Cardiac fibroblast (primary cell): ENCODE results near the gene FCHO2.
"Not testable (repeated sequence)": the region's sequence is repeated elsewhere in the genome, so short reads cannot be mapped to it uniquely, and the experiment has no call there.

Source experiments
- DNase-seq, 2 donors: peaks; one replicate each; pipeline versions ENCODE4 v3.0.0 to v3.0.0-alpha.2; 2010; ENCODE audit warnings: low read depth in 2 of 2
- H3K4me3 ChIP-seq, 2 donors: replicated peaks in 1 of 2; 1 replicate in 1 of 2; 2 replicates in 1 of 2; pipeline ENCODE4 v1.5.1; 2011; ENCODE audit warnings: low read depth in 2 of 2, low read length in 2 of 2, mild to moderate bottlenecking in 2 of 2, moderate library complexity in 1 of 2
- CTCF ChIP-seq: IDR thresholded peaks from one replicate; pipeline ENCODE4 v1.5.1; 2011; ENCODE audit warnings: low read depth, mild to moderate bottlenecking, low read length, inconsistent platforms

FCHO2 gene

GRCh38 chr5:72922422-72922821, 33.4 kb upstream of the FCHO2 start:
- H3K4me3 ChIP-seq = no peak overlapping the region
- DNase-seq = no peak
- no peak for TF ChIP-seq CTCF

GRCh38 chr5:72925336-72926010, 30.4 kb upstream of the FCHO2 start:
- DNase-seq = no peak
- no peak overlapping the region for H3K4me3 ChIP-seq
- TF ChIP-seq CTCF = no peak

- not testable (repeated sequence) for H3K4me3 ChIP-seq, DNase-seq
Measured at GRCh38 chr5:72932686-72933085, 23.2 kb upstream of the FCHO2 start.

GRCh38 chr5:72934953-72935725, 20.7 kb upstream of the FCHO2 start:
- not testable (repeated sequence) for DNase-seq

DNA sequence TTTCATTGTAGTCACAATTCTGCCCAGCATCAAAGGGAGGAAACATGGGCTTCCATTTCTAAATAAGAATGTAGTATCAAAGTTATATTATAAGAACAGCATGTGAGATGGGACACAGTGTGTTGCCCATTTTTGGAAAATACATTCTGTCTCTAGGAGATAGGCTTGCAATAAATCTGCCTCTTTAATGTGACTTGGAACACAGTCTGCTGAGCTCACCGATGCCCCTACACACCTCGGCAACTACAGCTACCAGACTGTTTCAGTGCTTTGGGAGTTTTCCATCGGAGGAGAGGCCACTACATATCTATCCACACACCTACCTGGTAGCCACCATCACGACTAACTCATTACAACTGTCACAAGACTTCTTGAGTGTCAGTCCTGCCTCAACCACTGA, 18.9 kb upstream of the FCHO2 start:
- H3K4me3 ChIP-seq = no peak overlapping the region
- no peak for DNase-seq
- TF ChIP-seq CTCF = no peak

More at GRCh38 chr5:72934953-72935725, 20.7 kb upstream of the FCHO2 start:
- not testable (repeated sequence) for H3K4me3 ChIP-seq

GRCh38 chr5:72937517-72938061, 18.3 kb upstream of the FCHO2 start:
- TF ChIP-seq CTCF = no peak
- DNase-seq = no peak
- H3K4me3 ChIP-seq = no peak overlapping the region

- TF ChIP-seq CTCF = no peak
- peak; percentile 35 to 47 for DNase-seq
- no peak overlapping the region for H3K4me3 ChIP-seq
Measured at GRCh38 chr5:72938206-72938605, 17.6 kb upstream of the FCHO2 start.
